ENCODE data around the gene FBXO27. TPM values are rescaled to one million over a fixed set of nuclear protein-coding genes. Genes with fewer than 3 reads are reported as not detected.

FBXO27 gene
- total RNA-seq, 1 experiment from 2014 or later, result 5.5 TPM

DNA sequence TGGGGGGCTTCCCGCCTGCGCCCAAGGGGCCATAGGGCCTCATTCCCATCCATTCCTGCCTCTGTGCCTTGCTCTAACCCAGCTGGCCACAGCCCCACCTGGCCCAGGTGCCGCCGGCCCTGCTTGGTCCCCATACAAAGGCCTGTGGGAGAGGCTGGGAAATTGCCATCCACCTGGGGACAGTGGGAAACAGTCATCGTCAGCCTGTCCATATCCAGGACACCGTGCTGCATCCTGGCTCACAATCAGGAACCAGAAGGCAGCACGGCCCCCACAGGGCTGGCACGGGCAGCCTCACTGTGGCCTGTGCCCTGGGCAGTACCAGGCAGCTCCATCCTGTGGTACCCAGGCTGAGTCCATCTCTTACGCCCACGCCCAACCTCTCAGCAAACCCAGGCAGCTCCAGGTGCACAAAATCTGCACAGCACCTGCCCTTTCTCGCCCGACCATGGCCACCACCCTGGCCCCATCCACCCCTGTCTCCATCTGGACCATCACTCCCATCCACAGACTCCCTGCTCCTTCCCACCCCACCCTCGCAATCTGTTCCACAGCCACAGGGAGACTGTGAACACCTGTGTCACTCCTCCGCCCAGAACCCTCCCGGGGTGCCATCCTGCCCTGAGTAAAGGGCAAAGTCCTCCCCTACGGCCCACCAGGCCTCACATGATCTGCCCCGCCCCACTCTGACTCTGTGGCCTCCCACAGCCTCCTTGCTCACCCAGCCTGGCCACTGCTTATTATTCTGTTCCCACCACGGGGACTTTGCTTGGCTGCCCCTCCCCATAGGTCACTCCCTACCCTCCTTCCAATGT lies 21.1 kb upstream of the FBXO27 start:
- Histone ChIP-seq H3K36me3 (replicated peaks; ENCODE audit: control insufficient read depth, insufficient read depth, low read length) (no peaks in the 10 kb centered on the region), H3K27me3 (ENCODE audit: control insufficient read depth, insufficient read depth, low read length) (no peaks in the 10 kb centered on the region), H3K4me3 (ENCODE audit: insufficient read depth, low read depth, low read length) (no peak overlapping the region)
- no peak for DNase-seq

DNA sequence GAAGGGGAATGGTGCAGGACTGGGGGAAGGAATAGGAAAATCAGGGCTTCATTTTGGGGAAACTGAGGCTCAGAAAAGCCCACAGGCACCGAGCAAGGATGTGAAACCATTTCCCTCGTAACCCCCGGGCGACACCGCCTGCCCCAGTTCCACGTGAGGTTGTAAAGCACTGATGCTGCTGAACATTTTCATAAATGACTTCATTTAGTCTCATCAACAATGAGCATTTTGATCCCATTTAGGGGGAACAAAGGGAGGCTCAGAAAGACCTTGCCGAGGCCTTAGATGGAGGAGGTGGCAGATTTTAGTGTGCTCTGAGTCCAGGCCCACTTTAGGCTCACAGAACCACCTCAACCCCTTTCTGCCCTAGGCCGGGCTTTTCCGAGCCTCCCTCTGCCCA lies 20.5 kb upstream of the FBXO27 start:
- DNase-seq, result no peak
- H3K4me3 ChIP-seq (ENCODE audit: insufficient read depth, low read depth, low read length), result no peak overlapping the region
- H3K36me3 ChIP-seq (replicated peaks; ENCODE audit: control insufficient read depth, insufficient read depth, low read length), result no peaks in the 10 kb centered on the region
- no peaks in the 10 kb centered on the region for H3K27me3 ChIP-seq (ENCODE audit: control insufficient read depth, insufficient read depth, low read length)

DNA sequence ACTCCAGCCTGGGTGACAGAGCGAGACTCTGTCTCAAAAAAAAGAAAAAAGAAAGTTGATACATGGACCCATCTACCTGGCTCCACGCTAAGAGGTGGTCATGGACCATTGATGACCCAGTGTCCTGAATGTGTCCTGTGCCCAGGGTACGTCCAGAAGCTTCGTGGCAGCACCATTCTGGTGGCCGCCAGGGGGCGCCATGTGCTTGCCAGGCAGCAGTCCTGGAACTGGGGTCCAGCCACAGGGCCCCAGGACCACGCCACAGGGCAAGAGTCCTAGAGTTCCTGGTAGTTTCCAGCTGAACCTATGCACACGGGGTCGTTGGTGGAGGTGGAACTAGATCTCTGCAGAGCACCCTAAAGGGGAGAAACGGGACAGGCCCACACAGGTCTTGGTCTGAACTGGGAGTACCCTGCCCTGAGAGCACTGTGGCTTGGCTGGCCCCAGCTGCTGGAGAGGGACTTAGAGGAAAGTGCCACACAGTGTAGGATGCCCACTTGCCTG lies 19.9 kb upstream of the FBXO27 start:
- H3K4me3 ChIP-seq (ENCODE audit: insufficient read depth, low read depth, low read length), result no peak overlapping the region
- no peaks in the 10 kb centered on the region for H3K36me3 ChIP-seq (replicated peaks; ENCODE audit: control insufficient read depth, insufficient read depth, low read length)
- DNase-seq, result peak; percentile 86
- H3K27me3 ChIP-seq (ENCODE audit: control insufficient read depth, insufficient read depth, low read length), result no peaks in the 10 kb centered on the region

DNA sequence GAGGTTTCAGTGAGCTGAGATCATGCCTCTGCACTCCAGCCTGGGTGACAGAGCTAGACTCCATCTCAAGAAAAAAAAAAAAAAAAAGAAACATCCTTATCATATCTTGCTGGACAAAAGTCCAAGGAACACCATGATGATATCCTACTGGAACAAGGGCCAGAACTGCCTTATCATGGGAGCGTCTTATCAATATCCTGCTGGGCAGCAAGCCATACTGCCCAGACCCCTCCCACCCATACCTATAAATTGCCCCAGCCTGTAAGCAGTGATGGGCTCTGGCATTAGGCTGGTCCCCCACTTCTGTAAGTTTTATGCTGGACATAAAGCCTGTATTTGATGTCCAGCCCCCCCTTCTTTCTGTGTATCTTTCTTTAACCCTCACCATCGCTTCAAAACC lies 14.7 kb upstream of the FBXO27 start:
- Histone ChIP-seq H3K27me3 (ENCODE audit: control insufficient read depth, insufficient read depth, low read length) (no peaks in the 10 kb centered on the region), H3K36me3 (replicated peaks; ENCODE audit: control insufficient read depth, insufficient read depth, low read length) (no peaks in the 10 kb centered on the region), H3K4me3 (ENCODE audit: insufficient read depth, low read depth, low read length) (no peak overlapping the region)
- DNase-seq, result no peak

DNA sequence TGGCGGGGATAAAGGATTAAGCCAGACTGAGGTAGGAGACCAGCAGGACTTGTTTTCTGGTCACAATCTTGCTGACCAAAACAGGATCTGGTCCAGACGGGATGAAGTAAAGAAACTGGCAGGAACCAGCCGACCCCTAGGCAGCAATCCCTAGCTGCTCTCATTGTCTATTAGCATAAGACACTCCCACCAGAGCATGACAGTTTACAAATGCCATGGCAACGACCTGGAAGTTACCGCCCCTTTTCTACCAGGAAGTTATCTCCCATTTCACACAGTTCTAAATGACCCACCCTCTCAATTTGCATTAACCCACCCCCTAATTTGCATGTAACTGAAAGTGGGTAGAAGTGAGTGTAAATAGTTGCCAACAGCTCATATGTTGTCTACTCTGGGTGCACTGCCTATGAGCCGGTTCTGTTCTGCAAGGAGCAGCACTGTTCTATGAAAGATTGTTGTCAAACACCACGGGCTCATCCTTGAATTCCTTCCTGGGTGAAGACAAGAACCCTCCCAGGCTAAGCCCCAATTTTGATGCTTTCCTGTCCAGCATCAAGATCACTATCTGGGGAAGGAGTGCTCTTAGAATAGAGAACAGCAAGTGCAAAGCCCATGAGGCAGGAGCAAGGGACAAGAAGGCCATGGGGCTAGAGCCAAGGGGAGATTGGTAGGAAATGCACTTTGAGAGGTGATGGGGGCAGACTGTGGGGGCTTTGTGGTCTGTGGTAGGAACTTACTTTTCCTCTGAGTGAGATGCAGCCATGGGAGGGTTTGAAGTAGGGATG lies 13.9 kb upstream of the FBXO27 start:
- no peaks in the 10 kb centered on the region for H3K27me3 ChIP-seq (ENCODE audit: control insufficient read depth, insufficient read depth, low read length)
- DNase-seq, result no peak
- H3K36me3 ChIP-seq (replicated peaks; ENCODE audit: control insufficient read depth, insufficient read depth, low read length), result no peaks in the 10 kb centered on the region
- no peak overlapping the region for H3K4me3 ChIP-seq (ENCODE audit: insufficient read depth, low read depth, low read length)

DNA sequence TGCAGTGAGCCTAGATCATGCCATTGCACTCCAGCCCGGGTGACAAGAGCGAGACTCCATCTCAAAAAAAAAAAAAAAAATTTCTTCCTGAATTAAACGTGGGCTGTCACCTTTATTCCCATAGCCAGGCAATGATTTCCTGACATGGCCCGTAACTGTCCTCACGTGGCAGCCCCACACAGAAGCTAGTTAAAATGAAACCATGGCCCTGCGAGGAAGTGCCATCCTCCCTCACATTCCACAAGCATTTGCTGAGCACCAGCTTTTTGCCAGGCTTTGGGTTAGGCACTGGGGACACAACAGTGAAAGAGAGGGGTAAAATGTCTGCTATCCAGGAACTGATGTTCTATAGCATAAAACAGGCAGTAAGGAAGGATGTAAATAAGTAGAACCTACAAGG lies 13.2 kb upstream of the FBXO27 start:
- Histone ChIP-seq H3K36me3 (replicated peaks; ENCODE audit: control insufficient read depth, insufficient read depth, low read length) (no peaks in the 10 kb centered on the region), H3K4me3 (ENCODE audit: insufficient read depth, low read depth, low read length) (no peak overlapping the region), H3K27me3 (ENCODE audit: control insufficient read depth, insufficient read depth, low read length) (no peaks in the 10 kb centered on the region)
- DNase-seq, result no peak

DNA sequence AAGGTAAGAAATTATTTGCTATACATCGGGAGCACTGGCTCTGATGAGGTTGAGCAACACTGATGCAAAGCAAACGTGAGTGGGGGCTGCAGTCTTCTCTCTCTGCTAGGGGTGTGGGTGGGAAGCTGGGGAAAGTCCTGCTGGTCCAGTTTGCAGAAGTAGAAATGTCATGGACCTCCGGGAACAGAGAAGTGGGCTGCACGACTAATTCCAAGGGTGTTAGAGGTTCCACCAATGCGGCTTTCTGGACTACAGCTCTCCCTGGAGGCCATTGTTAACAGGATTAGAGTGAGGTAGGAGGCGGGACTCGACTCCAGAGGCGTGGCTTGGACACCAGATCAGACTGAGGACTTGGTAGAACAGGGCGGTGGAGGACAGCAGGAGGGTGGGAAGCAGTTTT lies 5.7 kb upstream of the FBXO27 start:
- H3K4me3 ChIP-seq (ENCODE audit: insufficient read depth, low read depth, low read length), result no peak overlapping the region
- peak; percentile 77 for DNase-seq

DNA sequence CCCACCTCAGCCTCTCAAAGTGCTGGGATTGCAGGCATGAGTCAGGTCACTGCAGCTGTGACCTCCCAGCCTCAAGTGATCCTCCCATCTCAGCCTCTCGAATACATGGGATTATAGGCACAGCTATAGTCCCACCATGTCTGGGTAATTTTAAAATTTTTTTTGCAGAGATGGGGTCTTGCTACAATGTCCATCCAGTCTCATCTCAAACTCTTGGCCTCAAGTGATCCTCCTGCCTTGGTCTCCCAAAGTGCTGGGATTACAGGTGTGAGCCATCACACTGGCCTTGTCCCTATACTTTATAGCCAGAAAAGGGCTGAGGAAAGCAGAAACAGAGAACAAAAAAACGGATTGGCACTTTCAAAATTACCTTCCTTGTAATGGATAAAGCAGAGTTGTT lies 4.8 kb upstream of the FBXO27 start:
- Histone ChIP-seq H3K36me3 (replicated peaks; ENCODE audit: control insufficient read depth, insufficient read depth, low read length) (no peaks in the 10 kb centered on the region), H3K27me3 (ENCODE audit: control insufficient read depth, insufficient read depth, low read length) (peaks cover 4% of the 10 kb centered on the region; the same call in 1 of the 2 replicates), H3K4me3 (ENCODE audit: insufficient read depth, low read depth, low read length) (no peak overlapping the region)
- no peak for DNase-seq

More for the DNA sequence above, 5.7 kb upstream of the FBXO27 start:
- Histone ChIP-seq H3K36me3 (replicated peaks; ENCODE audit: control insufficient read depth, insufficient read depth, low read length) (no peaks in the 10 kb centered on the region), H3K27me3 (ENCODE audit: control insufficient read depth, insufficient read depth, low read length) (peaks cover 2% of the 10 kb centered on the region; the same call in 1 of the 2 replicates)

DNA sequence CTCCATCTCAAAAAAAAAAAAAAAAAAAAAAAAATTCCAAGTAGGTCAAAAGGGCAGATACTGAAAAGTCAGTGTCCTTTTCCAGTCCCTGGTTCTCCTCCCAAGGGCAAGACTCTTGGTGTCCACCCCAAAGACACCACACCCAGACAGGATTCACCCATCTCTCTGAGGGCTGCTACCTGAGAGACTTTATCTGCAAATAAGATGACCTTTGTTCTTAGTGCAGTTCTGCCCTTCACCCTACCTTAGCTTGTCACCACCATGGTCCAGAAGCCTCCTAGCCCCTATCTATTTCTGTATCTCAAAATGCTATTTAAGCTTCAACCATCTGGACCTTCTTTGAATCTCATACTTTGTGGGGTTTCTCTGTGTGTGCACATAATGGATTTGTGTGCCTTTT lies 4.2 kb upstream of the FBXO27 start:
- no peaks in the 10 kb centered on the region for H3K36me3 ChIP-seq (replicated peaks; ENCODE audit: control insufficient read depth, insufficient read depth, low read length)
- H3K4me3 ChIP-seq (ENCODE audit: insufficient read depth, low read depth, low read length), result no peak overlapping the region
- H3K27me3 ChIP-seq (ENCODE audit: control insufficient read depth, insufficient read depth, low read length), result peaks cover 4% of the 10 kb centered on the region; the same call in 1 of the 2 replicates
- no peak for DNase-seq

DNA sequence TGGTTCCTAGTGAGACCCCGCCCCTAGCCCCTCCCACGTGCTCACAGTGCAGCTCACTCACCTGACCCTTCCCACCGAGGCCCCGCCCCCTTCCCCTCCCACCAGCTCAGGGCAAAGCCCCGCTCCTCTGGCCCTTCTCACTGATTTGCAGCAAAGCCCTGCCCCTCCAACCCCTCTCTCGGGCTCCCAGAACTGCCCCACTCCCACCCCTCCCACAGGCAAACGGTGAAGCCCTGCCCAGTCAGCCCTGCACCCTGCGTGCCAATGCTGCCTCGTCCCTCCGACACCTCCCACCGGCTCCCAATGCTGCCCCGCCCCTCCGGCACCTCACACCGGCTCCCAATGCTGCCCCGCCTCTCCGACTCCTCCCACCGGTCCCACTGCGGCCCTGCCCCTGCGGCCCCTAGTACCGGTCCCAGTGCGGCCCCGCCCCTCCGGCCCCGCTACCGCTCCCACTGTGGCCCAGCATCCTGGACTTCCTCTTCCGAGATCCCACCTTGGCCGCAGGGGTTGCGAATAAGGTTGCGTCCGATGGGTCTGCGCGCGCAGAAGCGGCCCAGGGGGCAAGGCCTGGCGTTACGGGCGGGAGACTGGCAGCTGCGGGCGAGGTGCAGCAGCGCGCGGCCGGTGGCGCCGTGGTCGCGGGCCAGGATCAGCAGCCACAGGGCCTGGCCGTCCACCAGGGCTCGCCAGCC lies 834 bp downstream of the FBXO27 start:
- peak; percentile 99 for DNase-seq
- peak overlapping the region; percentile 77 for H3K4me3 ChIP-seq (ENCODE audit: insufficient read depth, low read depth, low read length)
- H3K36me3 ChIP-seq (replicated peaks; ENCODE audit: control insufficient read depth, insufficient read depth, low read length), result peaks cover 9% of the 10 kb centered on the region
- peaks cover 4% of the 10 kb centered on the region; the same call in 1 of the 2 replicates for H3K27me3 ChIP-seq (ENCODE audit: control insufficient read depth, insufficient read depth, low read length)

DNA sequence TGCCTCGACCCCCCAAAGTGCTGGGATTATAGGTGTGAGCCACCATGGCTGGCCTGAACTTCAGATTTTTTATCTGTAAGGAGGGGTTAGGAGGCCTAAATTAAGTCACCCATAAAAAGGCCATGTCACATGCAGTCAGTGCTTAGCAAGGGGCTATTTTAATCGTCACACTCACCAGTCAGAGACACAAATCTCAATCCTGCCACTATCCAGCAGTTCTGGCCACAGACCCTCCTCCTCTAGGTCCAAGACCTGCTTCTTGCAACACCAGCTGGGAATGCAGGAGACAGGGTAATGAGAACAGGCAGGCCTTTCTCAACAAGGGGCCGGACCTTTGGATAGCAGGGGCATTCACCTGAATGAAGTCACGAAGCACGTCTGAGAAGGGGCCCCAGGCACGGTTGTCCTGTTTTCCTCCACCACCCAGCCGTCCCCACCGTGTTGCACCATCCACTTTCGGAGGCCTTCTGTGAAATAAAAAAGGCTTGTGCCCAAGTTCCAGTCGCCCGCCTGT lies 1.4 kb downstream of the FBXO27 start:
- peak overlapping the region; percentile 77 for H3K4me3 ChIP-seq (ENCODE audit: insufficient read depth, low read depth, low read length)
- H3K27me3 ChIP-seq (ENCODE audit: control insufficient read depth, insufficient read depth, low read length), result peaks cover 4% of the 10 kb centered on the region; the same call in 1 of the 2 replicates
- no peak for DNase-seq
- H3K36me3 ChIP-seq (replicated peaks; ENCODE audit: control insufficient read depth, insufficient read depth, low read length), result peaks cover 10% of the 10 kb centered on the region

DNA sequence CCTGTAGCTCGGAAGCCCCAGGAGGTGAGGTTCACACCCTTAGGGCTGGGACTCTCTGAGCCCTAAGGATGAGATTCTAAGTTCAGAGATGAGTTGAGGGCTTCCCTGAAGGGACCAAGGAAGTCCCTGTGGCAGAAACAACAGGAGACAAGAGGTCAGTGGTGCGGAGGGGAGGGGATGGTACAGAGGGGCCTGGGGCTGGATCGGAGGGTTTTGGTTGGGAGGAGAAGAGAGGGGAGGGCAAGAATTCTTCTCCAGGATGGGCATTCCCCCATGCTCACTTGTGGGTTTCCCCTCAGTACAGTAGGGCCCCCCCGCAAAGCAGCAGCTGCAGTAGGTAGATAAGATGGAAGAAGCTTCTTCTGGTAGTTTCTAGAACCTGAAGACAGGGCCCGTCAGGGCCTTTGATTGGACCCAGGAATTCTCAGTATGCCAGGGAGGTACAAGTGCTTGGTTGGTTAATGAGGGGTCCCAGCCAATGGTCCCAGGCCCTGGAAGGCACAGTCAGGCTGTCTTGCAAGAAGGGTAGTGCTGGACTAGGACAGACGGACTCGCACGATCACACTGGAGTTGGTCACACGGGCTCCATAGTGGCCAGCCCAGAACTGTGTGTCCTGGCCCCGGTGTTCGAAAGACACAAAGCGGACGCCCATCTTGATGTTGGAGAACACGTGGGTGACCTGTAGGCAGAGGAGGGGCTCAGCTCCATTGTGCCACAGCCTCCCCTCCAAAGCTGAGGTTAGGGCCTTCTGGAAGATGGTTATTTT lies 7.3 kb downstream of the FBXO27 start:
- peaks cover 8% of the 10 kb centered on the region for H3K36me3 ChIP-seq (replicated peaks; ENCODE audit: control insufficient read depth, insufficient read depth, low read length)
- DNase-seq, result no peak
- no peak overlapping the region for H3K4me3 ChIP-seq (ENCODE audit: insufficient read depth, low read depth, low read length)
- no peaks in the 10 kb centered on the region for H3K27me3 ChIP-seq (ENCODE audit: control insufficient read depth, insufficient read depth, low read length)

DNA sequence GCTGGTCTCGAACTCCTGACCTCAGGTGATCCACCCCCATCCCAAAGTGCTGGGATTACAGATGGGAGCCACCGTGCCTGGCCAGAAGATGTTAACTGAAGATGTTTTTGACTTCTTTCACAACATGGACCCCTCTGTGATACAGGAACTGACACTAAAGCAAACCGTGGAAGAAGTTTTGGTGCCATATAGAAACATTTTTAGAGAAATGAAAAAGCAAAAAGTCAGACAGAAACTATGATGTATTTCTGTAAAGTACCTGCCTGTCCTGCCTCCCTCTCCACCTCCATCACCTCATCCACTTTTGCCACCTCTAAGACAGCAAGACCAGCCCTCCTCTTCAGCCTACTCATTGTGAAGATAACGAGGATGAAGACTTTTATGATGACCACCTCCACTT lies 11.3 kb downstream of the FBXO27 start:
- H3K27me3 ChIP-seq (ENCODE audit: control insufficient read depth, insufficient read depth, low read length), result no peaks in the 10 kb centered on the region
- no peaks in the 10 kb centered on the region; the same call in 1 of the 2 replicates for H3K36me3 ChIP-seq (replicated peaks; ENCODE audit: control insufficient read depth, insufficient read depth, low read length)
- H3K4me3 ChIP-seq (ENCODE audit: insufficient read depth, low read depth, low read length), result no peak overlapping the region
- no peak for DNase-seq

DNA sequence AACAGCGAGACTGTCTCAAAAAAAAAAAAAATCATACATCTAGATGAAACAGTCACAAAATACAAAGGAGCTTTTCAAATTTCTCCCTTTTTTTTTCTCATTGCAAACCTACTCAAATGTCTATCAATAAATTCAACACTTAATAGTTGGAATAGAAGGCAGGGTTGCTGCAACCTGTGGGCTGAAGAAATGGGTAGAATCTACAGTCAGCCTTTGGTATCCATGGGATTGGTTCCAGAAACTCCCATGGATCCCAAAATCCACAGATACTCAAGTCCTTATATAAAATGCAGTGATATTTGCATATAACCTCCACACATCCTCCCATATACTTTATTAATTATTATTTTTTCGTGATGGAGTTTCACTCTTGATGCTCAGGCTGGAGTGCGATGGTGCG lies 14.7 kb downstream of the FBXO27 start:
- Histone ChIP-seq H3K36me3 (replicated peaks; ENCODE audit: control insufficient read depth, insufficient read depth, low read length) (no peaks in the 10 kb centered on the region), H3K27me3 (ENCODE audit: control insufficient read depth, insufficient read depth, low read length) (no peaks in the 10 kb centered on the region), H3K4me3 (ENCODE audit: insufficient read depth, low read depth, low read length) (no peak overlapping the region)
- no peak for DNase-seq

All from H7 (cell line).